Esophagus squamous epithelium (tissue), 4 donors: ENCODE measurements around the gene PANK4.

Experiments used
- CTCF ChIP-seq, 6 experiments: fragments of 450-650 bp in 4 of 6; fragments of 200-600 bp in 2 of 6; sonication (generic) in 2 of 6; IDR thresholded peaks; one replicate each; pipeline ENCODE4 v1.5.1; 2016 to 2019; ENCODE audit warnings: antibody characterized with exemption in 6 of 6, mild to moderate bottlenecking in 4 of 6, moderate library complexity in 4 of 6
- POLR2A ChIP-seq, 4 donors: fragments of 450-650 bp; IDR thresholded peaks; one replicate each; pipeline ENCODE4 v1.6.1; 2017; ENCODE audit warnings: antibody characterized with exemption in 4 of 4, mild to moderate bottlenecking in 4 of 4, moderate library complexity in 3 of 4

GRCh38 chr1:2466270-2466665 lies 60.1 kb downstream of the PANK4 start:
- TF ChIP-seq CTCF (IDR thresholded peaks at IDR 0.05) (no peak), POLR2A (IDR thresholded peaks at IDR 0.05) (no peak)
